ENCODE results near the gene GAGE12G.

The GAGE12G gene

GRCh38 chrX:49610718-49611310 is 40.6 kb downstream of the GAGE12G start:
- intact Hi-C loops (cut with DNase I; ENCODE audit: low total_unique reads) = no loop called here
- DNase-seq = no peak
- Histone ChIP-seq H3K27ac (no peak overlapping the region), H3K27me3 (no peaks in the 10 kb centered on the region), H3K36me3 (no peaks in the 10 kb centered on the region), H3K4me3 (no peak overlapping the region), H3K9me3 (no peaks in the 10 kb centered on the region), H3K4me1 (no peaks in the 10 kb centered on the region)
- TF ChIP-seq CTCF (IDR thresholded peaks at IDR 0.05) = no peak

GRCh38 chrX:49618574-49618973 is 48.4 kb downstream of the GAGE12G start:
- H3K27me3 ChIP-seq = no peaks in the 10 kb centered on the region
- no peak for TF ChIP-seq CTCF (IDR thresholded peaks at IDR 0.05)
- no peaks in the 10 kb centered on the region for H3K9me3 ChIP-seq
- H3K4me3 ChIP-seq = no peak overlapping the region
- H3K4me1 ChIP-seq = no peaks in the 10 kb centered on the region
- intact Hi-C loops (cut with DNase I; ENCODE audit: low total_unique reads) = no loop called here
- H3K36me3 ChIP-seq = no peaks in the 10 kb centered on the region
- H3K27ac ChIP-seq = no peak overlapping the region
- DNase-seq = no peak
